ENCODE data around the gene MAL. TPM values are rescaled to one million over a fixed set of nuclear protein-coding genes. Genes with fewer than 3 reads are reported as not detected.

The MAL gene
- total RNA-seq, 1 experiment from 2014 or later, result 0.22 TPM

DNA sequence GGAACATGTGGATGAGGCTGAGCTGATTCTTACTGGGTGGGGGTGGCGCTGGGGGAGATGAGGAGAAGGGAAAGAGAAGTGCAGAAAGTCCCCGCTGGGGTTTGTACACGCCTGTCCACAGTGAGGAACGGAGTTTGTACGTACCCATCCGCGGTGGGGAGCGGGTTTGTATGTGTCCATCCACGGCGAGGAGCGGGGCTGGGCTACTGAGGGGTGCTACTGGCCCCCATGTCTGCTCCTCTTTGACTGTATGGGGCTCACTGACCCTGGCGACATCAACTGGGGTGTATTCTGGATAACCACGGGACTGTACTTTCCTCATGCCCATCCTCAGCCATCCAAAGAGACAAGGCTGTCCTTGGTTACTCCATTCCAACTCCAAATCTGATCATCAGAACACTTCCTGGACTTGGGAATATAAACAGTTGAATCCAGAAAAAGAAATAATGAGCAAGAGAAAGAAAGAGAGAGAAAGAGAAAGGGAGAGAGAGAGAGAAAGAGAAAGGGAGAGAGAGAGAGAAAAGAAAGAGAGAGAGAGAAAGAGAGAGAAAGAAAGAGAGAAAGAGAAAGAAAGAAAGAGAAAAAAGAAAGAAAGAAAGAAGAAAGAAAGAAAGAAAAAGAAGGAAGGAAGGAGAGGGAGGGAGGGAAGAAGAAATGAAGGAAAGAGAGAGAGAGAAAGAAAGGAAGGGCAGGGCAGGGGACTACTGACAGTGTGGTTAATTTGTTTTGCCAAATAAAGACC lies 21.0 kb downstream of the MAL start:
- Mint-ChIP-seq H3K27me3 (ENCODE audit: low read depth) (peaks cover 6% of the 10 kb centered on the region), H3K36me3 (no peaks in the 10 kb centered on the region), H3K4me3 (no peak overlapping the region), H3K9me3 (no peaks in the 10 kb centered on the region), H3K4me1 (peaks cover 11% of the 10 kb centered on the region; the same call in 1 of the 2 replicates), H3K27ac (no peak overlapping the region)
- POLR2A ChIA-PET, result no interaction called here
- CTCF ChIA-PET, result interaction anchor here (7.7 kb wide), 1 partner anchor 22 kb away, joined by 70 read pairs; the partner anchor contains the start of gene MAL
- ATAC-seq (no peak), DNase-seq (ENCODE audit: low spot score) (no peak)
- no peak for TF ChIP-seq NFE2L1 (CRISPR knock-in tag; IDR thresholded peaks at IDR 0.05)
- no peak for TF ChIP-seq ATF6 (CRISPR knock-in tag; IDR thresholded peaks at IDR 0.05)
- no peak for TF ChIP-seq FOXP4 (CRISPR knock-in tag; IDR thresholded peaks at IDR 0.05)
- no peak for TF ChIP-seq MXD4 (CRISPR knock-in tag; IDR thresholded peaks at IDR 0.05; ENCODE audit: borderline replicate concordance)
- TF ChIP-seq, protein P1, sequence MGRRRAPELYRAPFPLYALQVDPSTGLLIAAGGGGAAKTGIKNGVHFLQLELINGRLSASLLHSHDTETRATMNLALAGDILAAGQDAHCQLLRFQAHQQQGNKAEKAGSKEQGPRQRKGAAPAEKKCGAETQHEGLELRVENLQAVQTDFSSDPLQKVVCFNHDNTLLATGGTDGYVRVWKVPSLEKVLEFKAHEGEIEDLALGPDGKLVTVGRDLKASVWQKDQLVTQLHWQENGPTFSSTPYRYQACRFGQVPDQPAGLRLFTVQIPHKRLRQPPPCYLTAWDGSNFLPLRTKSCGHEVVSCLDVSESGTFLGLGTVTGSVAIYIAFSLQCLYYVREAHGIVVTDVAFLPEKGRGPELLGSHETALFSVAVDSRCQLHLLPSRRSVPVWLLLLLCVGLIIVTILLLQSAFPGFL (CRISPR knock-in tag; IDR thresholded peaks at IDR 0.05; ENCODE audit: borderline replicate concordance), result no peak
- TF ChIP-seq, protein P2, sequence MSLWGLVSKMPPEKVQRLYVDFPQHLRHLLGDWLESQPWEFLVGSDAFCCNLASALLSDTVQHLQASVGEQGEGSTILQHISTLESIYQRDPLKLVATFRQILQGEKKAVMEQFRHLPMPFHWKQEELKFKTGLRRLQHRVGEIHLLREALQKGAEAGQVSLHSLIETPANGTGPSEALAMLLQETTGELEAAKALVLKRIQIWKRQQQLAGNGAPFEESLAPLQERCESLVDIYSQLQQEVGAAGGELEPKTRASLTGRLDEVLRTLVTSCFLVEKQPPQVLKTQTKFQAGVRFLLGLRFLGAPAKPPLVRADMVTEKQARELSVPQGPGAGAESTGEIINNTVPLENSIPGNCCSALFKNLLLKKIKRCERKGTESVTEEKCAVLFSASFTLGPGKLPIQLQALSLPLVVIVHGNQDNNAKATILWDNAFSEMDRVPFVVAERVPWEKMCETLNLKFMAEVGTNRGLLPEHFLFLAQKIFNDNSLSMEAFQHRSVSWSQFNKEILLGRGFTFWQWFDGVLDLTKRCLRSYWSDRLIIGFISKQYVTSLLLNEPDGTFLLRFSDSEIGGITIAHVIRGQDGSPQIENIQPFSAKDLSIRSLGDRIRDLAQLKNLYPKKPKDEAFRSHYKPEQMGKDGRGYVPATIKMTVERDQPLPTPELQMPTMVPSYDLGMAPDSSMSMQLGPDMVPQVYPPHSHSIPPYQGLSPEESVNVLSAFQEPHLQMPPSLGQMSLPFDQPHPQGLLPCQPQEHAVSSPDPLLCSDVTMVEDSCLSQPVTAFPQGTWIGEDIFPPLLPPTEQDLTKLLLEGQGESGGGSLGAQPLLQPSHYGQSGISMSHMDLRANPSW (CRISPR knock-in tag; conservative IDR thresholded peaks at IDR 0.05; ENCODE audit: low read depth), result no peak
- no peak for TF ChIP-seq ZBTB43 (CRISPR knock-in tag; IDR thresholded peaks at IDR 0.05)
- no peak for TF ChIP-seq EMX1 (CRISPR knock-in tag; IDR thresholded peaks at IDR 0.05)
- TF ChIP-seq, protein P3, sequence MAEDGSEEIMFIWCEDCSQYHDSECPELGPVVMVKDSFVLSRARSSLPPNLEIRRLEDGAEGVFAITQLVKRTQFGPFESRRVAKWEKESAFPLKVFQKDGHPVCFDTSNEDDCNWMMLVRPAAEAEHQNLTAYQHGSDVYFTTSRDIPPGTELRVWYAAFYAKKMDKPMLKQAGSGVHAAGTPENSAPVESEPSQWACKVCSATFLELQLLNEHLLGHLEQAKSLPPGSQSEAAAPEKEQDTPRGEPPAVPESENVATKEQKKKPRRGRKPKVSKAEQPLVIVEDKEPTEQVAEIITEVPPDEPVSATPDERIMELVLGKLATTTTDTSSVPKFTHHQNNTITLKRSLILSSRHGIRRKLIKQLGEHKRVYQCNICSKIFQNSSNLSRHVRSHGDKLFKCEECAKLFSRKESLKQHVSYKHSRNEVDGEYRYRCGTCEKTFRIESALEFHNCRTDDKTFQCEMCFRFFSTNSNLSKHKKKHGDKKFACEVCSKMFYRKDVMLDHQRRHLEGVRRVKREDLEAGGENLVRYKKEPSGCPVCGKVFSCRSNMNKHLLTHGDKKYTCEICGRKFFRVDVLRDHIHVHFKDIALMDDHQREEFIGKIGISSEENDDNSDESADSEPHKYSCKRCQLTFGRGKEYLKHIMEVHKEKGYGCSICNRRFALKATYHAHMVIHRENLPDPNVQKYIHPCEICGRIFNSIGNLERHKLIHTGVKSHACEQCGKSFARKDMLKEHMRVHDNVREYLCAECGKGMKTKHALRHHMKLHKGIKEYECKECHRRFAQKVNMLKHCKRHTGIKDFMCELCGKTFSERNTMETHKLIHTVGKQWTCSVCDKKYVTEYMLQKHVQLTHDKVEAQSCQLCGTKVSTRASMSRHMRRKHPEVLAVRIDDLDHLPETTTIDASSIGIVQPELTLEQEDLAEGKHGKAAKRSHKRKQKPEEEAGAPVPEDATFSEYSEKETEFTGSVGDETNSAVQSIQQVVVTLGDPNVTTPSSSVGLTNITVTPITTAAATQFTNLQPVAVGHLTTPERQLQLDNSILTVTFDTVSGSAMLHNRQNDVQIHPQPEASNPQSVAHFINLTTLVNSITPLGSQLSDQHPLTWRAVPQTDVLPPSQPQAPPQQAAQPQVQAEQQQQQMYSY (CRISPR knock-in tag; IDR thresholded peaks at IDR 0.05), result no peak
- no peak for TF ChIP-seq ELF4 (CRISPR knock-in tag; IDR thresholded peaks at IDR 0.05; ENCODE audit: low read depth)
- TF ChIP-seq ZNF138 (CRISPR knock-in tag; conservative IDR thresholded peaks at IDR 0.05), result no peak
- TF ChIP-seq GTF2I (CRISPR knock-in tag; conservative IDR thresholded peaks at IDR 0.05), result no peak
- no peak for TF ChIP-seq ZNF425 (CRISPR knock-in tag; conservative IDR thresholded peaks at IDR 0.05)
- no peak for TF ChIP-seq ATF1 (CRISPR knock-in tag; IDR thresholded peaks at IDR 0.05)
- TF ChIP-seq ETV6 (CRISPR knock-in tag; IDR thresholded peaks at IDR 0.05), result no peak
